B cell (primary cell): ENCODE results near the gene TRAM2. TPM values are rescaled to one million over a fixed set of nuclear protein-coding genes. Genes with fewer than 3 reads are reported as not detected.

ENCODE experiments used
- ATAC-seq: fragments of 200-7000 bp; cut with Tn5 transposase; one replicate; pipeline ENCODE4 v1.10.0; 2021; ENCODE audit warnings: low read depth, mild to moderate bottlenecking, moderate number of reproducible peaks, moderate library complexity
- CTCF ChIA-PET: fragments of 350-600 bp; sonication (Branson Sonifier 250); formaldehyde crosslinking; loops from one replicate; lab custom pipeline; 2021; ENCODE audit warnings: antibody characterized with exemption, inconsistent platforms; lab: Charles Lee
- POLR2A ChIA-PET: fragments of 350-600 bp; sonication (Branson Sonifier 250); formaldehyde crosslinking; loops from one replicate; lab custom pipeline; 2021; ENCODE audit warnings: antibody characterized with exemption; lab: Charles Lee
- DNase-seq: peaks from one replicate; pipeline ENCODE4 v3.0.0; 2013
- H2AFZ ChIP-seq: 2 replicates; pipeline ENCODE4 v1.6.1; 2012; ENCODE audit warnings: mild to moderate bottlenecking, low read depth, low read length; ENCODE audit not compliant: insufficient read depth, poor library complexity, severe bottlenecking
- H3K27ac ChIP-seq, 2 donors: 1 replicate in 1 of 2; 2 replicates in 1 of 2; pipeline ENCODE4 v1.5.1; 2012 to 2013; ENCODE audit warnings: low read length in 2 of 2, mild to moderate bottlenecking in 2 of 2, moderate library complexity in 1 of 2
- H3K27me3 ChIP-seq, 4 experiments: fragments of 200-600 bp in 1 of 4; sonication (generic) in 1 of 4; replicated peaks in 1 of 4; 1 replicate in 2 of 4; 2 replicates in 2 of 4; pipeline versions ENCODE4 v1.6.1 to v1.7.0; 2013 to 2016; ENCODE audit warnings: low read length in 3 of 4, mild to moderate bottlenecking in 2 of 4, mixed read lengths in 1 of 4, moderate library complexity in 1 of 4; ENCODE audit not compliant: insufficient read depth in 4 of 4, control insufficient read depth in 3 of 4; ENCODE audit errors: control extremely low read depth in 1 of 4
- H3K36me3 ChIP-seq, 2 experiments: replicated peaks in 1 of 2; 1 replicate in 1 of 2; 2 replicates in 1 of 2; pipeline versions ENCODE4 v1.6.1 to v1.7.1; 2013; ENCODE audit warnings: low read length in 1 of 2; ENCODE audit not compliant: insufficient read depth in 2 of 2, control insufficient read depth in 1 of 2; ENCODE audit errors: control extremely low read depth in 1 of 2, extremely low read depth in 1 of 2
- H3K4me1 ChIP-seq, 2 donors: fragments of 200-600 bp in 1 of 2; sonication (generic) in 1 of 2; 1 replicate in 1 of 2; 2 replicates in 1 of 2; pipeline versions ENCODE4 v1.5.1 to v1.6.1; 2013 to 2017; ENCODE audit warnings: low read length in 2 of 2; ENCODE audit not compliant: control insufficient read depth in 2 of 2, insufficient read depth in 2 of 2
- H3K4me2 ChIP-seq: replicated peaks from 2 replicates; pipeline ENCODE3; 2012; ENCODE audit warnings: mild to moderate bottlenecking, low read depth, low read length; ENCODE audit not compliant: poor library complexity, severe bottlenecking
- H3K4me3 ChIP-seq, 5 experiments: fragments of 200-600 bp in 1 of 5; sonication (generic) in 1 of 5; 1 replicate in 3 of 5; 2 replicates in 2 of 5; pipeline versions ENCODE4 v1.5.1 to v1.7.0; 2011 to 2016; ENCODE audit warnings: low read length in 4 of 5, mild to moderate bottlenecking in 4 of 5, low read depth in 2 of 5, control low read depth in 1 of 5, moderate library complexity in 1 of 5; ENCODE audit not compliant: insufficient read depth in 1 of 5; ENCODE audit errors: control extremely low read depth in 1 of 5, extremely low read depth in 1 of 5
- H3K79me2 ChIP-seq: fragments of 200-600 bp; sonication (generic); one replicate; pipeline ENCODE4 v1.6.0; 2016; ENCODE audit warnings: low read length; ENCODE audit not compliant: control insufficient read depth, insufficient read depth
- H3K9ac ChIP-seq: fragments of 200-600 bp; sonication (generic); 2 replicates; pipeline ENCODE4 v1.6.1; 2017; ENCODE audit warnings: mild to moderate bottlenecking, low read length, moderate library complexity
- H3K9me3 ChIP-seq, 3 donors: one replicate each; pipeline versions ENCODE4 v1.6.1 to v1.7.1; 2013; ENCODE audit warnings: low read length in 2 of 3; ENCODE audit not compliant: control insufficient read depth in 2 of 3, insufficient read depth in 1 of 3; ENCODE audit errors: control extremely low read depth in 1 of 3
- H4K20me1 ChIP-seq: 2 replicates; pipeline ENCODE4 v1.6.0; 2012; ENCODE audit warnings: mild to moderate bottlenecking, low read length; ENCODE audit not compliant: insufficient read depth, control insufficient read depth, poor library complexity, severe bottlenecking
- H3K27ac Mint-ChIP-seq: one replicate; pipeline ENCODE4 v1.8.0; 2021; ENCODE audit warnings: mixed read lengths
- H3K27me3 Mint-ChIP-seq: one replicate; pipeline ENCODE4 v1.8.0; 2021; ENCODE audit warnings: mixed read lengths
- H3K4me1 Mint-ChIP-seq: one replicate; pipeline ENCODE4 v1.8.0; 2021; ENCODE audit warnings: mixed read lengths
- H3K4me3 Mint-ChIP-seq: one replicate; pipeline ENCODE4 v1.8.0; 2021; ENCODE audit warnings: mixed read lengths
- H3K9me3 Mint-ChIP-seq: one replicate; pipeline ENCODE4 v1.8.0; 2022; ENCODE audit warnings: mixed read lengths; ENCODE audit not compliant: insufficient read depth
- EZH2 ChIP-seq: IDR thresholded peaks from 2 replicates; pipeline ENCODE4 v1.6.1; 2012; ENCODE audit warnings: borderline replicate concordance, low read depth, mild to moderate bottlenecking, moderate library complexity, low read length; ENCODE audit not compliant: insufficient read depth, poor library complexity, severe bottlenecking
- WGBS: methylation state at CpG from one replicate; pipeline ENCODE4 v1.1.5; 2013; ENCODE audit warnings: missing lambda C conversion rate; ENCODE audit not compliant: insufficient coverage; 5-methylcytosine and 5-hydroxymethylcytosine counted together
- intact Hi-C: fragments of 100-400 bp; cut with micrococcal nuclease; formaldehyde crosslinking; loops from one replicate; pipeline ENCODE4 v1.10.0; 2022
- polyA plus RNA-seq: library from polyadenylated mRNA; depleted of rRNA; stranded (reverse); fragments of >200 nt; gene quantifications from 2 replicates; pipeline ENCODE4 v1.2.3, GENCODE V29; 2012
- total RNA-seq, 2 donors: library from RNA; stranded (reverse); fragments of 120-200 nt in 1 of 2; gene quantifications; 1 replicate in 1 of 2; 2 replicates in 1 of 2; pipeline versions ENCODE4 v1.2.3 to v1.2.4, GENCODE V29; 2013 to 2022
- TF ChIP-seq, protein P1 (sequence below): fragments of 200-600 bp; IDR thresholded peaks from one replicate; pipeline ENCODE4 v1.8.0; 2022; ENCODE audit warnings: antibody characterized with exemption, mild to moderate bottlenecking

The TRAM2 gene
- total and polyA plus RNA-seq, 2 donors (not counting 1 experiment from before 2014, with no cell fraction given): 9.0 to 13.3 TPM

DNA sequence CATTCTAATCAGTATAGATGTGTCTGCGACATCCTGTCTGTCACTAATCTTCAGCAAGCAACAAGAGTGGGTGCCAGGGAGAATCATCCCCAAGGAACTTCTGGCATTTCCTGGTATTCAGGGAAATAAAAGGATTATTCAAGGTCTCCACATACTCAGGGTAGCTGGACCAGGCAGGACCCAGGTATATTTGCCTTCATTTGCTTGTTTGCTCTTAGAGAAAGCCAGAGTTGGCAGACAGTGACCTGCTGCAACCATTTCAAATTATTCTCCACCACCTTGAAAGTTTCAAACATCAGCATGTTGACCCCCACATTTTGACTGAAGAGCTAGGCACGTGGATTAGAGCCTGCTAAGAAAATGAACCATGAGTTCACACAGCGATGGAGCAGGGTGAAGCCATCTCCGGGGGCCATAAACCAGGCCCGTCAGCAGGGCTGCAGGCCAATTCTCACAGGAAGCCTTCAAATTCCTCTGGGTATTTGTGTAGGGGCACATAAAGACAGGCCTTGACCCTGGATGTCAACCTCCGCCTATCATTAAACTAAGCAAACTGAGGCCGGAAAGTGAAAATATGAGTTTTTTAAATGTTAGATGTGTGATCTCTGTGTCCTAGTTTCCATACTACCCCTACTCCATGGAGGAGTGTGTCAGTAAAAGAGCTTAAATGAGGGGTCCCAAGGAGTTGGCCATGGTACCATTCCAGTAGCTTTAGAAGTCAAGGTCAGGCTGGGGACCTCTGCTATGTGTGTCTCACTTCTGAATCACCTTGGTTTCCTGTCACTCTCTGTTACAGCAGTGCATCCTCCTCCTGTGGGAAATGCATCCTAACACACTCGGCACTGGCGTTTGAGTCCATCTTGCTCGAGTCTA lies 32.9 kb downstream of the TRAM2 start:
- DNase-seq (no peak), ATAC-seq (no peak)
- Mint-ChIP-seq H3K27me3 (no peaks in the 10 kb centered on the region), H3K9me3 (no peaks in the 10 kb centered on the region), H3K4me1 (peaks cover 31% of the 10 kb centered on the region), H3K27ac (no peak overlapping the region), H3K4me3 (no peak overlapping the region)
- TF ChIP-seq, protein P1, sequence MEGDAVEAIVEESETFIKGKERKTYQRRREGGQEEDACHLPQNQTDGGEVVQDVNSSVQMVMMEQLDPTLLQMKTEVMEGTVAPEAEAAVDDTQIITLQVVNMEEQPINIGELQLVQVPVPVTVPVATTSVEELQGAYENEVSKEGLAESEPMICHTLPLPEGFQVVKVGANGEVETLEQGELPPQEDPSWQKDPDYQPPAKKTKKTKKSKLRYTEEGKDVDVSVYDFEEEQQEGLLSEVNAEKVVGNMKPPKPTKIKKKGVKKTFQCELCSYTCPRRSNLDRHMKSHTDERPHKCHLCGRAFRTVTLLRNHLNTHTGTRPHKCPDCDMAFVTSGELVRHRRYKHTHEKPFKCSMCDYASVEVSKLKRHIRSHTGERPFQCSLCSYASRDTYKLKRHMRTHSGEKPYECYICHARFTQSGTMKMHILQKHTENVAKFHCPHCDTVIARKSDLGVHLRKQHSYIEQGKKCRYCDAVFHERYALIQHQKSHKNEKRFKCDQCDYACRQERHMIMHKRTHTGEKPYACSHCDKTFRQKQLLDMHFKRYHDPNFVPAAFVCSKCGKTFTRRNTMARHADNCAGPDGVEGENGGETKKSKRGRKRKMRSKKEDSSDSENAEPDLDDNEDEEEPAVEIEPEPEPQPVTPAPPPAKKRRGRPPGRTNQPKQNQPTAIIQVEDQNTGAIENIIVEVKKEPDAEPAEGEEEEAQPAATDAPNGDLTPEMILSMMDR: no peak
- no peak for TF ChIP-seq EZH2
- Histone ChIP-seq H3K4me2 (no peak overlapping the region), H3K79me2 (peaks cover 29% of the 10 kb centered on the region), H2AFZ (no peak overlapping the region), H3K9ac (no peak overlapping the region), H3K9me3 (no peaks in the 10 kb centered on the region), H4K20me1 (peaks cover 17% of the 10 kb centered on the region), H3K4me3 (no peak overlapping the region), H3K4me1 (peaks cover 0 to 4% of the 10 kb centered on the region in 2 donors), H3K36me3 (peaks cover 0 to 4% of the 10 kb centered on the region in 2 experiments), H3K27ac (no peak overlapping the region), H3K27me3 (no peaks in the 10 kb centered on the region)
- intact Hi-C loops: no loop called here
- WGBS: 83% methylated on average over 8 of the region's 10 CpGs
- POLR2A ChIA-PET: no interaction called here
- CTCF ChIA-PET: interaction anchor here (0.5 kb wide), 1 partner anchor 136 kb away, joined by 3 read pairs; no protein-coding TSS in a partner anchor

DNA sequence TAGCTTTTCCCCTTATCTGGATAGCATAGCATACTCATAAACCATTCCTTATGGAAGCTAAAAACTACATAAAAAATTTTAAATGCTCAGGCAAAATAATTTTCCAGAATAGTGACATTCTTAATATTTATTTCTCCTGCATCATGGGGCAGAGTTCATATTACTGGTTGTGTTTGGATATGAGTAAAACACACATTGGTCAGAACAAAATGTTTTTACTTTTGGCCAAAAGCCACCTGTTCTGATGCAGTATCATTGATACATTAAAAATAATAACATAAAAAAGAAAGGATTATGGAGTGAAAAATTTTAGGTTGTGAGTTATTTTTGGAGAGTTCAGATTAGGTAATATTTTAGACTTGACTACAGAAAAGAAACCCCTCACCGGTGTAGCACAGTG lies 33.6 kb downstream of the TRAM2 start:
- Histone ChIP-seq H2AFZ (no peak overlapping the region), H4K20me1 (peaks cover 16% of the 10 kb centered on the region), H3K9ac (no peak overlapping the region), H3K4me2 (no peak overlapping the region), H3K27ac (no peak overlapping the region), H3K79me2 (peaks cover 26% of the 10 kb centered on the region), H3K4me1 (peaks cover 0 to 4% of the 10 kb centered on the region in 2 donors), H3K4me3 (no peak overlapping the region), H3K9me3 (no peaks in the 10 kb centered on the region), H3K36me3 (peaks cover 0 to 4% of the 10 kb centered on the region in 2 experiments), H3K27me3 (no peaks in the 10 kb centered on the region)
- CTCF ChIA-PET: no interaction called here
- POLR2A ChIA-PET: no interaction called here
- Mint-ChIP-seq H3K27ac (no peak overlapping the region), H3K4me3 (no peak overlapping the region), H3K4me1 (peaks cover 29% of the 10 kb centered on the region), H3K9me3 (no peaks in the 10 kb centered on the region), H3K27me3 (no peaks in the 10 kb centered on the region)
- WGBS: no CpG with 5 or more reads among the region's 1 CpG
- ATAC-seq (no peak), DNase-seq (no peak)
- intact Hi-C loops: no loop called here
- TF ChIP-seq, protein P1: no peak
- no peak for TF ChIP-seq EZH2
